OCI-LY7 (cell line): ENCODE measurements around the gene FAM83D. TPM values are rescaled to one million over a fixed set of nuclear protein-coding genes. Genes with fewer than 3 reads are reported as not detected.

Experiments used
- BruUV-seq: library from RNA; stranded (reverse); fragments of 400-500 nt; replicated peaks from 2 replicates; lab custom pipeline; 2021; lab: Mats Ljungman, UMichigan
- CTCF ChIA-PET: fragments of 300-600 bp; sonication (Branson Sonifier 250); formaldehyde crosslinking; loops from one replicate; lab custom pipeline; 2022; ENCODE audit warnings: antibody characterized with exemption; ENCODE audit not compliant: unreplicated experiment; lab: Charles Lee
- POLR2A ChIA-PET: fragments of 300-600 bp; sonication (Branson Sonifier 250); formaldehyde crosslinking; loops from one replicate; lab custom pipeline; 2022; ENCODE audit warnings: antibody characterized with exemption; lab: Charles Lee
- DNase-seq: peaks from one replicate; pipeline ENCODE4 v3.0.0-alpha.2; 2015; ENCODE audit warnings: low spot score
- H2AFZ ChIP-seq: fragments of 200-600 bp; sonication (generic), shearing (Covaris generic); 2 replicates; pipeline ENCODE4 v1.6.1; 2014; ENCODE audit warnings: mild to moderate bottlenecking, antibody characterized with exemption, low read length, moderate library complexity
- H3K27ac ChIP-seq: fragments of 200-600 bp; sonication (generic); 2 replicates; pipeline ENCODE4 v1.5.1; 2014; ENCODE audit warnings: mixed run types, low read depth, mild to moderate bottlenecking, moderate library complexity, low read length, inconsistent platforms; ENCODE audit not compliant: poor library complexity, severe bottlenecking
- H3K36me3 ChIP-seq: fragments of 200-600 bp; sonication (generic); 2 replicates; pipeline ENCODE4 v1.6.1; 2014; ENCODE audit warnings: mild to moderate bottlenecking, antibody characterized with exemption, low read length, moderate library complexity, mixed read lengths; ENCODE audit not compliant: insufficient read depth
- H3K4me1 ChIP-seq: fragments of 200-600 bp; sonication (generic); 2 replicates; pipeline ENCODE4 v1.5.1; 2014; ENCODE audit warnings: mild to moderate bottlenecking, low read length; ENCODE audit not compliant: insufficient read depth, poor library complexity, severe bottlenecking
- H3K4me2 ChIP-seq: fragments of 200-600 bp; sonication (generic); 2 replicates; pipeline ENCODE4 v1.6.1; 2014; ENCODE audit warnings: mild to moderate bottlenecking, low read length
- H3K4me3 ChIP-seq: fragments of 200-600 bp; sonication (generic); 2 replicates; pipeline ENCODE4 v1.5.1; 2014; ENCODE audit warnings: mild to moderate bottlenecking, low read depth, low read length; ENCODE audit not compliant: poor library complexity, severe bottlenecking
- H3K79me2 ChIP-seq: fragments of 200-600 bp; sonication (generic); 2 replicates; pipeline ENCODE4 v1.6.1; 2016; ENCODE audit warnings: low read depth, mild to moderate bottlenecking, low read length, moderate library complexity, mixed read lengths; ENCODE audit not compliant: insufficient read depth
- H3K9me2 ChIP-seq: fragments of 200-600 bp; sonication (generic); 2 replicates; pipeline ENCODE4 v1.6.1; 2016; ENCODE audit warnings: mild to moderate bottlenecking, low read length, mixed read lengths; ENCODE audit not compliant: insufficient read depth
- H3K9me3 ChIP-seq: fragments of 200-600 bp; sonication (generic); 2 replicates; pipeline ENCODE4 v1.6.1; 2014; ENCODE audit warnings: mild to moderate bottlenecking, mixed run types, low read length, mixed read lengths
- H4K20me1 ChIP-seq: fragments of 200-600 bp; sonication (generic); 2 replicates; pipeline ENCODE4 v1.6.1; 2014; ENCODE audit warnings: mild to moderate bottlenecking, antibody characterized with exemption, low read length, moderate library complexity, mixed read lengths; ENCODE audit not compliant: insufficient read depth
- EZH2phosphoT487 ChIP-seq: fragments of 200-600 bp; sonication (generic); IDR thresholded peaks from 2 replicates; pipeline ENCODE4 v1.6.1; 2018; ENCODE audit warnings: low read depth, borderline replicate concordance, mild to moderate bottlenecking, mixed run types, antibody characterized with exemption, low read length, moderate library complexity, mixed read lengths
- intact Hi-C: fragments of 100-400 bp; cut with micrococcal nuclease; formaldehyde crosslinking; loops from one replicate; pipeline ENCODE4 v1.10.0; 2022; ENCODE audit not compliant: unreplicated experiment
- total RNA-seq, 2 experiments: library from RNA; depleted of rRNA in 1 of 2; stranded (reverse); fragments of >200 nt in 1 of 2; shearing (Covaris generic) in 1 of 2; gene quantifications; 2 replicates each; pipeline ENCODE4 v1.2.3, GENCODE V29; 2014 to 2022
- TF ChIP-seq, protein P1 (sequence below): fragments of 200-600 bp; sonication (generic); conservative IDR thresholded peaks from 2 replicates; pipeline ENCODE4 v1.5.1; 2014; ENCODE audit warnings: mild to moderate bottlenecking, antibody characterized with exemption, low read length, moderate library complexity, mixed read lengths

The FAM83D gene
- total RNA-seq, 2 experiments from 2014 or later, result 32.6 to 48.2 TPM

DNA sequence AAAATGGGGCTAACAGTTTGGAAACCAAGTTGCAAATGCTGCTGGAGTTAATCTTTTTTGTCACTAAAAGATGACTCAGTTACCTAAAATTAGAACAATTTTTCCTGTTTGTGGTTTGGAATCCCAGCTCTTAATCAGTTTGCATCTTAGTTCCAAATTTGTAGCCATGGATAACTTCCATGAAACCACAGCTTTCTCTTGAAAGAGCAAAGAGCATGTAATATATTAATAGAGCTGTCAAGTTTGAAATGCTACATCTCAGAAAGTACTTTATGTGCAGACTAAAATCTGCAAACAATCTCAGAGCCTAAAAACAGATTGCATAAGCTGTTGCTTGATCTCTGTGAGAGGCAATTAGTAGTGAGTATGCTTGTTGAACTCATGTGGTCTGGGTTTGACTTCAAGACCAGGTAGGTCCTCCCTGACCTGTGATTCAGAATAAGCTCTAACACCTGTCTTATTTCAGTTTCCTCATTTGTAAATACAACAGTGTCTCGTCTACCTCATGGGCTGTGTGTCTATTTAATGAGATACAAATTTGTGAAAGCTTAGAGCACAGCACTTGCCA lies 59.5 kb downstream of the FAM83D start:
- Histone ChIP-seq H3K4me1 (peaks cover 8% of the 10 kb centered on the region), H3K4me3 (no peak overlapping the region), H3K4me2 (no peak overlapping the region), H3K27ac (no peak overlapping the region), H3K36me3 (peaks cover 72% of the 10 kb centered on the region), H2AFZ (no peak overlapping the region), H3K9me2 (no peaks in the 10 kb centered on the region), H3K9me3 (no peaks in the 10 kb centered on the region), H4K20me1 (no peaks in the 10 kb centered on the region), H3K79me2 (no peaks in the 10 kb centered on the region)
- no TSS peak for BruUV-seq
- TF ChIP-seq, protein P1, sequence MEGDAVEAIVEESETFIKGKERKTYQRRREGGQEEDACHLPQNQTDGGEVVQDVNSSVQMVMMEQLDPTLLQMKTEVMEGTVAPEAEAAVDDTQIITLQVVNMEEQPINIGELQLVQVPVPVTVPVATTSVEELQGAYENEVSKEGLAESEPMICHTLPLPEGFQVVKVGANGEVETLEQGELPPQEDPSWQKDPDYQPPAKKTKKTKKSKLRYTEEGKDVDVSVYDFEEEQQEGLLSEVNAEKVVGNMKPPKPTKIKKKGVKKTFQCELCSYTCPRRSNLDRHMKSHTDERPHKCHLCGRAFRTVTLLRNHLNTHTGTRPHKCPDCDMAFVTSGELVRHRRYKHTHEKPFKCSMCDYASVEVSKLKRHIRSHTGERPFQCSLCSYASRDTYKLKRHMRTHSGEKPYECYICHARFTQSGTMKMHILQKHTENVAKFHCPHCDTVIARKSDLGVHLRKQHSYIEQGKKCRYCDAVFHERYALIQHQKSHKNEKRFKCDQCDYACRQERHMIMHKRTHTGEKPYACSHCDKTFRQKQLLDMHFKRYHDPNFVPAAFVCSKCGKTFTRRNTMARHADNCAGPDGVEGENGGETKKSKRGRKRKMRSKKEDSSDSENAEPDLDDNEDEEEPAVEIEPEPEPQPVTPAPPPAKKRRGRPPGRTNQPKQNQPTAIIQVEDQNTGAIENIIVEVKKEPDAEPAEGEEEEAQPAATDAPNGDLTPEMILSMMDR, result no peak
- TF ChIP-seq EZH2phosphoT487, result no peak
- intact Hi-C loops, result no loop called here
- ChIA-PET POLR2A (interaction anchor here (1.9 to 2.2 kb wide), 2 partner anchors 9 to 22 kb away, joined by 6 to 15 read pairs; no protein-coding TSS in a partner anchor), CTCF (no interaction called here)
- DNase-seq, result no peak

DNA sequence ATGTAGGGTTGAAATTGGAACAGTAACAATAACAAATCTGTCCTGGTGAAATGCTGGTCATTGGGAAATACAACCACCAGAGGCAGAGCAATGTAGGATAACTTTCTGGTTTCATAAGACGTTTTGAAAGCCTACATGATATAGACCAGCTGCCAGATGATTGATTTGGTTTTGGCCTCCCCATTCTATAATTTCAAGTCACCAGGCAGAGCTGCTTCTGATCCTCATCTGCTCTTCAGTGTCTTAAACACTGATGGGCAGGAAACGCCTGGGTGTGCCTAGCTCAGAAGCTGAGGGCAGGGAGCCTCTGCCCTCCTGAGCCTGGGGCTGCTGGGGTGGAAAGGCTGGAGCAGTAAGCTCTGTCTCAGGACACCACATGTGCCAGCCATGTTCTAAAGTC lies 60.4 kb downstream of the FAM83D start:
- intact Hi-C loops, result no loop called here

DNA sequence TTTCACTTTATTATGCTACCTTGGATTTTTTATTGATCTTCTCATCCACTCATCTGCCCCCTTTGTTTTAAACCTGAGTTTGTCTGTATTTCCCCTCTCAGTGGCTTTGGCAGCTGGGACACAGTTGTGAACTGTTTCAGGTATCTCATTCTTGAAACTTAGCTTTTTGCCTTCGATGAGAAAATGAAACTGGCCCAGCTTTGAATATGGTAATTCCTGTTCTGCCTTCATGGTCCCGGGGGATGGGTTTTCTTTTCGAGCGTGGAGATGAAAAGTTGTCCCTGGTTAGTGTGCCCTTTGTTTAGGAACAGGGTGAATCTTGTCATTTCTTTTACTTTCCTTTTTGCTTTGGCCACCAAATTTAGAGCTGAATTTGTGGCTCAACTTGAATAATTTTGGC lies 61.6 kb downstream of the FAM83D start:
- no peak overlapping the region for H3K27ac ChIP-seq
- H3K79me2 ChIP-seq, result no peaks in the 10 kb centered on the region
- H3K9me3 ChIP-seq, result no peaks in the 10 kb centered on the region
- no peak overlapping the region for H2AFZ ChIP-seq
- peak; percentile 20 for DNase-seq
- H3K9me2 ChIP-seq, result no peaks in the 10 kb centered on the region
- H3K36me3 ChIP-seq, result peaks cover 82% of the 10 kb centered on the region
- no peaks in the 10 kb centered on the region for H4K20me1 ChIP-seq
- intact Hi-C loops, result no loop called here
- no peak overlapping the region for H3K4me3 ChIP-seq
- TF ChIP-seq, protein P1, result no peak
- TF ChIP-seq EZH2phosphoT487, result no peak
- ChIA-PET CTCF (no interaction called here), POLR2A (interaction anchor here (1.7 to 1.9 kb wide), 2 partner anchors 8 to 26 kb away, joined by 4 to 5 read pairs; partner anchors contain the start of gene DHX35)
- 0 out of 2 replicates have a peak overlapping the region, but pooled peaks have one; percentile 9 for H3K4me2 ChIP-seq
- BruUV-seq, result no TSS peak
- peaks cover 8% of the 10 kb centered on the region for H3K4me1 ChIP-seq

More for the DNA sequence above, 60.4 kb downstream of the FAM83D start:
- Histone ChIP-seq H3K9me3 (no peaks in the 10 kb centered on the region), H3K36me3 (peaks cover 79% of the 10 kb centered on the region), H3K4me3 (no peak overlapping the region), H3K79me2 (no peaks in the 10 kb centered on the region), H2AFZ (no peak overlapping the region), H3K4me1 (peaks cover 8% of the 10 kb centered on the region), H3K4me2 (no peak overlapping the region), H3K9me2 (no peaks in the 10 kb centered on the region), H3K27ac (no peak overlapping the region), H4K20me1 (no peaks in the 10 kb centered on the region)
- TF ChIP-seq, protein P1, result no peak
- TF ChIP-seq EZH2phosphoT487, result no peak
- CTCF ChIA-PET, result no interaction called here
- POLR2A ChIA-PET, result no interaction called here
- BruUV-seq, result no TSS peak
- no peak for DNase-seq
